Neural cell (in vitro differentiated cells): ENCODE measurements around the gene APOB. TPM values are rescaled to one million over a fixed set of nuclear protein-coding genes. Genes with fewer than 3 reads are reported as not detected.

ENCODE experiments used
- H2AFZ ChIP-seq: fragments of 200-600, 300-800 bp; sonication (generic), shearing (Covaris generic); 2 replicates; pipeline ENCODE4 v1.6.0; 2014; ENCODE audit warnings: low read depth, mild to moderate bottlenecking, antibody characterized with exemption, low read length, moderate library complexity
- H3F3A ChIP-seq: fragments of 200-600 bp; shearing (Covaris generic); 2 replicates; pipeline ENCODE4 v1.6.1; 2016; ENCODE audit warnings: mild to moderate bottlenecking, moderate library complexity, mixed read lengths, antibody characterized with exemption, low read length; ENCODE audit not compliant: insufficient read depth, poor library complexity, severe bottlenecking
- H3K27ac ChIP-seq: fragments of 200-600, 300-800 bp; sonication (generic), shearing (Covaris generic); 2 replicates; pipeline ENCODE4 v1.5.1; 2014; ENCODE audit warnings: mild to moderate bottlenecking, low read length, moderate library complexity
- H3K27me3 ChIP-seq: fragments of 300-800, 200-600 bp; sonication (generic), shearing (Covaris generic); 2 replicates; pipeline ENCODE4 v1.6.0; 2014; ENCODE audit warnings: mild to moderate bottlenecking, low read depth, low read length, moderate library complexity; ENCODE audit not compliant: insufficient read depth
- H3K36me3 ChIP-seq: fragments of 300-800, 200-600 bp; sonication (generic), shearing (Covaris generic); 2 replicates; pipeline ENCODE4 v1.5.1; 2014; ENCODE audit warnings: mild to moderate bottlenecking, antibody characterized with exemption, low read length, moderate library complexity; ENCODE audit not compliant: insufficient read depth
- H3K4me2 ChIP-seq: fragments of 300-800, 200-600 bp; sonication (generic), shearing (Covaris generic); 2 replicates; pipeline ENCODE4 v1.6.0; 2014; ENCODE audit warnings: mild to moderate bottlenecking, low read length
- H3K4me3 ChIP-seq: fragments of 300-800, 200-600 bp; sonication (generic), shearing (Covaris generic); 2 replicates; pipeline ENCODE4 v1.5.1; 2014; ENCODE audit warnings: mild to moderate bottlenecking, low read length, moderate library complexity
- H3K79me2 ChIP-seq: fragments of 200-600 bp; shearing (Covaris generic); replicated peaks from 2 replicates; pipeline ENCODE4 v1.6.0; 2014; ENCODE audit warnings: mild to moderate bottlenecking, low read length, moderate library complexity; ENCODE audit not compliant: insufficient read depth
- H3K9ac ChIP-seq: fragments of 300-800, 200-600 bp; sonication (generic), shearing (Covaris generic); 2 replicates; pipeline ENCODE4 v1.6.1; 2016; ENCODE audit warnings: mild to moderate bottlenecking, low read length, mixed read lengths
- H3K9me2 ChIP-seq: fragments of 200-600 bp; shearing (Covaris generic); 2 replicates; pipeline ENCODE4 v1.6.1; 2016; ENCODE audit warnings: mild to moderate bottlenecking, low read length, mixed read lengths; ENCODE audit not compliant: insufficient read depth
- H3K9me3 ChIP-seq: fragments of 200-600, 300-800 bp; sonication (generic), shearing (Covaris generic); 2 replicates; pipeline ENCODE4 v1.6.1; 2016; ENCODE audit warnings: mild to moderate bottlenecking, mixed run types, low read length, moderate library complexity, mixed read lengths
- H4K20me1 ChIP-seq: fragments of 200-600 bp; shearing (Covaris generic); 2 replicates; pipeline ENCODE4 v1.6.1; 2016; ENCODE audit warnings: mild to moderate bottlenecking, mixed run types; ENCODE audit not compliant: insufficient read depth
- EP300 ChIP-seq: fragments of 450-650 bp; conservative IDR thresholded peaks from 2 replicates; pipeline ENCODE4 v1.6.1; 2014; ENCODE audit warnings: antibody characterized with exemption, mild to moderate bottlenecking, moderate library complexity; ENCODE audit not compliant: poor library complexity, severe bottlenecking
- EZH2 ChIP-seq: fragments of 200-600, 300-800 bp; shearing (Covaris generic), sonication (generic); IDR thresholded peaks from 2 replicates; pipeline ENCODE4 v1.6.1; 2014; ENCODE audit warnings: antibody characterized with exemption, low read length, borderline replicate concordance, mild to moderate bottlenecking; ENCODE audit not compliant: insufficient read depth, poor library complexity, severe bottlenecking
- MXI1 ChIP-seq: fragments of 450-650 bp; conservative IDR thresholded peaks from 2 replicates; pipeline ENCODE4 v1.6.1; 2014; ENCODE audit warnings: antibody characterized with exemption, mild to moderate bottlenecking; ENCODE audit not compliant: poor library complexity, severe bottlenecking
- POLR2AphosphoS5 ChIP-seq: IDR thresholded peaks from 2 replicates; pipeline ENCODE4 v1.6.1; 2012
- RAD21 ChIP-seq: fragments of 450-650 bp; conservative IDR thresholded peaks from 2 replicates; pipeline ENCODE4 v1.6.1; 2014; ENCODE audit warnings: antibody characterized with exemption, mild to moderate bottlenecking, moderate library complexity
- SMC3 ChIP-seq: fragments of 450-650 bp; conservative IDR thresholded peaks from 2 replicates; pipeline ENCODE4 v1.6.1; 2014; ENCODE audit warnings: antibody characterized with exemption, mild to moderate bottlenecking, moderate library complexity; ENCODE audit not compliant: poor library complexity
- TAF1 ChIP-seq: IDR thresholded peaks from 2 replicates; pipeline ENCODE4 v1.6.1; 2012; ENCODE audit warnings: low read depth
- polyA plus RNA-seq: library from polyadenylated mRNA; depleted of rRNA; stranded (reverse); fragments of >200 nt; gene quantifications from 2 replicates; pipeline ENCODE4 v1.2.3, GENCODE V29; 2014
- TF ChIP-seq, protein P1 (sequence below): IDR thresholded peaks from 2 replicates; pipeline ENCODE4 v1.6.1; 2012; ENCODE audit warnings: borderline replicate concordance
- TF ChIP-seq, protein P2 (sequence below): fragments of 450-650 bp; IDR thresholded peaks from 2 replicates; pipeline ENCODE4 v1.5.1; 2014; ENCODE audit warnings: antibody characterized with exemption, mild to moderate bottlenecking, moderate library complexity; ENCODE audit not compliant: poor library complexity, severe bottlenecking

Gene APOB
- polyA plus RNA-seq, 1 donor from 2014 or later, result not detected

- Histone ChIP-seq H2AFZ (no peak overlapping the region), H3F3A (no peaks in the 10 kb centered on the region), H3K9me3 (no peaks in the 10 kb centered on the region), H3K9ac (no peak overlapping the region), H3K27ac (no peak overlapping the region), H3K4me2 (no peak overlapping the region), H3K79me2 (no peaks in the 10 kb centered on the region), H3K9me2 (no peaks in the 10 kb centered on the region), H3K27me3 (no peaks in the 10 kb centered on the region), H3K4me3 (no peak overlapping the region), H4K20me1 (no peaks in the 10 kb centered on the region), H3K36me3 (no peaks in the 10 kb centered on the region)
- TF ChIP-seq RAD21, result no peak
Observed at GRCh38 chr2:21020031-21020667, 23.7 kb downstream of the APOB start.

DNA sequence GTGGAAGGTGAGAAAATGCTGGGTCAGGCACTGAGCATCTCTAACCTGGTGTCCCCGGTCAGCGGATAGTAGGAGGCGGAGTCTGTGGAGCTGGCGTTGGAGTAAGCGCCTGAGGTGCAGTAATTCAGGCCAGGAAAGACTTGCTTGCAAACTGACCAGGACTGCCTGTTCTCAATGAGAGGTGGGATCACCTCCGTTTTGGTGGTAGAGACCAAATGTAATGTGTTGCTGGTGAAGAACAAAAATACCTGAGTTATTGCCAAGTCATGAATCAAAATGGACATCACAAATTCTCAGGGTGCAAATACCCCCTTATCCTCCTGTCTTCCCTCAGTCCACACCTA lies 24.2 kb downstream of the APOB start:
- H2AFZ ChIP-seq, result no peak overlapping the region
- no peaks in the 10 kb centered on the region for H3F3A ChIP-seq
- no peaks in the 10 kb centered on the region for H4K20me1 ChIP-seq
- H3K27ac ChIP-seq, result no peak overlapping the region
- H3K79me2 ChIP-seq, result no peaks in the 10 kb centered on the region
- no peak overlapping the region for H3K9ac ChIP-seq
- H3K9me2 ChIP-seq, result no peaks in the 10 kb centered on the region
- TF ChIP-seq POLR2AphosphoS5 (no peak), EP300 (no peak), MXI1 (no peak), EZH2 (no peak), SMC3 (no peak), RAD21 (no peak), TAF1 (no peak)
- TF ChIP-seq, protein P1, sequence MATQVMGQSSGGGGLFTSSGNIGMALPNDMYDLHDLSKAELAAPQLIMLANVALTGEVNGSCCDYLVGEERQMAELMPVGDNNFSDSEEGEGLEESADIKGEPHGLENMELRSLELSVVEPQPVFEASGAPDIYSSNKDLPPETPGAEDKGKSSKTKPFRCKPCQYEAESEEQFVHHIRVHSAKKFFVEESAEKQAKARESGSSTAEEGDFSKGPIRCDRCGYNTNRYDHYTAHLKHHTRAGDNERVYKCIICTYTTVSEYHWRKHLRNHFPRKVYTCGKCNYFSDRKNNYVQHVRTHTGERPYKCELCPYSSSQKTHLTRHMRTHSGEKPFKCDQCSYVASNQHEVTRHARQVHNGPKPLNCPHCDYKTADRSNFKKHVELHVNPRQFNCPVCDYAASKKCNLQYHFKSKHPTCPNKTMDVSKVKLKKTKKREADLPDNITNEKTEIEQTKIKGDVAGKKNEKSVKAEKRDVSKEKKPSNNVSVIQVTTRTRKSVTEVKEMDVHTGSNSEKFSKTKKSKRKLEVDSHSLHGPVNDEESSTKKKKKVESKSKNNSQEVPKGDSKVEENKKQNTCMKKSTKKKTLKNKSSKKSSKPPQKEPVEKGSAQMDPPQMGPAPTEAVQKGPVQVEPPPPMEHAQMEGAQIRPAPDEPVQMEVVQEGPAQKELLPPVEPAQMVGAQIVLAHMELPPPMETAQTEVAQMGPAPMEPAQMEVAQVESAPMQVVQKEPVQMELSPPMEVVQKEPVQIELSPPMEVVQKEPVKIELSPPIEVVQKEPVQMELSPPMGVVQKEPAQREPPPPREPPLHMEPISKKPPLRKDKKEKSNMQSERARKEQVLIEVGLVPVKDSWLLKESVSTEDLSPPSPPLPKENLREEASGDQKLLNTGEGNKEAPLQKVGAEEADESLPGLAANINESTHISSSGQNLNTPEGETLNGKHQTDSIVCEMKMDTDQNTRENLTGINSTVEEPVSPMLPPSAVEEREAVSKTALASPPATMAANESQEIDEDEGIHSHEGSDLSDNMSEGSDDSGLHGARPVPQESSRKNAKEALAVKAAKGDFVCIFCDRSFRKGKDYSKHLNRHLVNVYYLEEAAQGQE, result no peak
- TF ChIP-seq, protein P2, sequence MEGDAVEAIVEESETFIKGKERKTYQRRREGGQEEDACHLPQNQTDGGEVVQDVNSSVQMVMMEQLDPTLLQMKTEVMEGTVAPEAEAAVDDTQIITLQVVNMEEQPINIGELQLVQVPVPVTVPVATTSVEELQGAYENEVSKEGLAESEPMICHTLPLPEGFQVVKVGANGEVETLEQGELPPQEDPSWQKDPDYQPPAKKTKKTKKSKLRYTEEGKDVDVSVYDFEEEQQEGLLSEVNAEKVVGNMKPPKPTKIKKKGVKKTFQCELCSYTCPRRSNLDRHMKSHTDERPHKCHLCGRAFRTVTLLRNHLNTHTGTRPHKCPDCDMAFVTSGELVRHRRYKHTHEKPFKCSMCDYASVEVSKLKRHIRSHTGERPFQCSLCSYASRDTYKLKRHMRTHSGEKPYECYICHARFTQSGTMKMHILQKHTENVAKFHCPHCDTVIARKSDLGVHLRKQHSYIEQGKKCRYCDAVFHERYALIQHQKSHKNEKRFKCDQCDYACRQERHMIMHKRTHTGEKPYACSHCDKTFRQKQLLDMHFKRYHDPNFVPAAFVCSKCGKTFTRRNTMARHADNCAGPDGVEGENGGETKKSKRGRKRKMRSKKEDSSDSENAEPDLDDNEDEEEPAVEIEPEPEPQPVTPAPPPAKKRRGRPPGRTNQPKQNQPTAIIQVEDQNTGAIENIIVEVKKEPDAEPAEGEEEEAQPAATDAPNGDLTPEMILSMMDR, result no peak
- H3K36me3 ChIP-seq, result no peaks in the 10 kb centered on the region
- no peaks in the 10 kb centered on the region for H3K27me3 ChIP-seq
- no peaks in the 10 kb centered on the region for H3K9me3 ChIP-seq
- H3K4me3 ChIP-seq, result no peak overlapping the region
- no peak overlapping the region for H3K4me2 ChIP-seq
